T-helper 1 cell (primary cell): ENCODE measurements around the gene ADCY5.
"Not testable (repeated sequence)": the region's sequence is repeated elsewhere in the genome, so short reads cannot be mapped to it uniquely, and the experiment has no call there.

Experiments used
- DNase-seq, 5 donors: peaks; one replicate each; pipeline ENCODE4 v3.0.0-alpha.2; 2012 to 2020

The ADCY5 gene

DNA sequence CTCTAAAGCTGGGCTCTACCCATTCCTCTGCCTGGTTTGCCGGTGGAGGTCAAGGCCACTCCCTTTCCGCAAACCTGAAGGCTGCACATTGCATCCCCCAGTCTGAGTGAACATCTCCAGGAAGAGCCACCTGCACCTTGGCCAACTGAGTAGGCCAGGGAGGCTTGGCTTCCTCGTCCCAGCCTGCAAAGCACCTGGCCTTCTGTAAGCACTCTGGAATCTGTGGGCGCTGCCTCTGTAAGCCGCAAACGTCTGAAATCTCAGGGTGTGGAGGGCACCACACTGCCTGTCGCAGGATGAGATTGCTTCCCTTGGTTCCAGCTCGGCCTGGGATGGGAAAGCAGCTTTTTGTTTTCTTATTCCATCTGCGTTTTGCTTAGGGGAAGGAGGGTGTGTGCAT lies 165.8 kb downstream of the ADCY5 start:
- no peak for DNase-seq

DNA sequence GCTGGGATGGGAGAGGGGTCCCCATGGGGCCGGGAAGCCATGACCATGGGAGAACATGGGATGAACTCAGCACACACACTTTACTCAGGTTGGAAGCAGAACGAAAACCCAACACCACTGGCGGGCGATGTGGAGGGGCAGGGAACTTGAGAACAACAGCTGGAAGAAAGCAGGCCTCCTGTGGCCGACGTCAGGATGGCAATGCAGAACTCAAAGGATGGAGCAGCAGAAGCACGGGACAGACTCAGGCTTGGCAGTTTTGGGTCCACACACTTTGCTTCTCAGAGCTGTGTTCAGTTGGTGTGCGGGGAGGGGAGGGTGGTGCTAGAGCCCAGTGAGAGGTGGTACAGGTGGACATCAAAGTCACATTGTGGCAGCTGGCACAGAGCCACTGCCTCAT lies 166.4 kb downstream of the ADCY5 start:
- no peak for DNase-seq

DNA sequence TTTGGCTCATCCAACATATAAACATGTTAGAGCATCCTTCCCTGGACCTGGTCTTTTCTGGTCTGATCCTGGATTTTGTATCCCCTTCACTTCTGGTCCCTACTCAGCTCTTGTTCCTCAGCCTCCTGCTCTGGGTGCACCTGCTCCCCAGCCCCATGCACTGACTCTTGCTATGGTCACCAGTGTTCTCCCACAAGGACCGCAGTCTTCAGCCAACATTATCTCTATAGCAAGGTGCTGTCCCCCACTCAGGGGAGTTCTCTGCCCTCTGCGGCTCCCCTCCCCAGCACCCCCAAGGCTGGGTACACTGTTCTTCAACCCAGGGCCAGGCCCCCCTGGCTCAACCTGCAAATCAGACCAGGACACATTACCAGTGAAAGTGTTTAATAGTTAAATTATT lies 167.0 kb downstream of the ADCY5 start:
- DNase-seq, result no peak

DNA sequence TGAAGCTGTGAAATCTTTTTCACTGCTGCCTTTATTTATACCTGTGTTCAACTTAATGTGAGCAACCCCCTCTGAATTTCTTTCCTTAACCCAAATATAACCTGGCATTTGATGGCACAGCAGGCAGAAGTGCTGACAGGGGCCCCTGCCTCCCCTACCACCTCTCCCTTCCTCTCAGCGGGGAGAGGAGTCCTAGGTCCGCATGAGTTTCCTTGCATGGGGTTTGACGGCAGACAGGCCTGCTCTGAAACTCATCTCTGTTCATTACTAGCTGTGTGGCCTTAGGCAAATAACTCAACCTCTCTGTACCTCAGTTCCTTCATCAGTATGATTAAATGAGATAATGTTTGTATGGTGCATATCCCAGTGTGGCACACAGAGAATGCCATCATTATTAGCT lies 167.5 kb downstream of the ADCY5 start:
- no peak for DNase-seq

DNA sequence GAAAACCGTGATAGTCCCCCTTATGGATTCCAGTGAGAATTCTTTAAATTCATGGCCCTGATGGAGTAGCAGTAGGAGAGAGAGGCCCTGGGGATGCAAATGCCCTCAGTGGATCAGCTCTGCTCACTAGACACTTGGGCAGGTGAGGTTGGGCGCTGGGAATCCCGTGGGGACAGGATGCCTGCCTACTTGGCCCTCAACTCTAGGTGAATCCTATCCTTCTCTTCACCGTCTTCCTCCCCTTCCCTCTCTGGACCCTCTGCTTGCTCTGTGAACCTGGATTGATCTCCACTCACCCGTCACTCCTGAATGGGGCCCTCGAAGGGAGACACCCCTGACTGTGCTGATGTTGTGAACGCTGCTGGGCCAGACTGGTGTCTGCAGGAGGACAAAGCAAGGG lies 169.8 kb downstream of the ADCY5 start:
- no peak for DNase-seq

DNA sequence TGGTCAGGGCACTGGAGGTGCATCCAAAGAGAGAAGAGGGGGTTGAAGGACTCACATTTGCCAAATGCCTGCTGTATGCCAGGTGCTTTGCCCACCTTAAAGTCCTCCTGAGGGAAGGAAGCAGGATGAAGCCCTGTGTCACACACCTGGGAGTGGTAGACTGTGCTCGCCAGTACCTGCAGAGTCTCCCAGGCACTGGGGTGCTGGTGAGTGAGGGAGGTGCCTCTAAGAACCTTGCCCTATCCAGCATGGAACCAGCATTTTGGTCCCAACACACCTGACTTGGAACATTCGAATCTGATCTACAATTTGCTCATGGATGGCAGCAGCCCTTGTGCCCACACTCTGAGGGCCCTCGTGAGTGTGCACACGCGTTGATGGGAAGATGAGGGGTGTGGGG lies 170.4 kb downstream of the ADCY5 start:
- DNase-seq, result no peak

DNA sequence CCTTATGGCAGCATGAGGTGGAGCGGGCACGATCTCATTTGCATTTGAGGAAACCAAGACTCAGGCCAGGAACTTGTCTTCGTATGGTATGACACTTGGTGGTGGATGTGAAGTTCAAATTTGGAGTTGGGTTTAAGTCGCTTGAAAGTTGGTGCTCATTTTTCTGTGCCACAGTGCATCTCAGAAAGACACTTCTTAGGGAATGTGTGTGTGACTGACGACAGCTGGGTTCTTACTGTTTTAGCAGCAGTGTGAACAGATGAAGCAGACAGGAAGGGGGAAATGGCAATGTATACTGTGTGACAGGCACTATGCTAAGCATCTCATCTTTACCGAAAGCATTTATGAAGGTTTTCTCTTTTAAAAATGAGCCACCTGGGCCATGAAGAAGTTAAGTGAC lies 171.8 kb downstream of the ADCY5 start:
- no peak for DNase-seq

DNA sequence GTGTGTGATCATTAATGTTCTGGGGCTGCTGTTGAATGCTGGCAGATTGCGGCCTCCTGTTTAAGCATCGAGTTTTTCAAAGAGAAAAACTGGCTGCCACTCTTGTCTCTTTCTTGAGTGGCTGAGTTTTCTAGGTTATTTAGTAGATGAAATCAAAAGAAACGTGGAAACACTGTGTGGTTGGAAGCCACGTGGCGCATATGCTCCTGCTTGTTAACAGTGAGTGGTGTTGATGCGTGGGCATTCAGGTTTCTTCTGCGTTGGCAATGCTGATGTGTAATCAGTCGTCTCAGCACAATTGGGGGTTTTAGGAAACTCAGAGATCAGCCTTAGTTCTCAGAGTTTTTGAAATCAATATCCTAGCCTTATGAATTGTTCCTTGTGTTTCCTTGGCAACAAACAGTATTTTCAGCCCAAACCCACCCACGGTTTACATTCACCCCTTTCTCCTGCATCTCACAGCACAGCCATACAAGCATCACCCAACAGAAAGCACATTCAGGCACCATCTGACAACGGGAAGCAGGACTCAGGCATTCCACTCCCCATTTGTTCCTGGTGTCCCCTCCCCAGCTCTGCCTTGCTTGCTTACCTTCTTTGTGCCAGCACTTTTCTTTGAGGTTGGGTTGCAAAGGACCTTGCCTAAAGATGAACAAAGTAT lies 172.4 kb downstream of the ADCY5 start:
- no peak for DNase-seq

DNA sequence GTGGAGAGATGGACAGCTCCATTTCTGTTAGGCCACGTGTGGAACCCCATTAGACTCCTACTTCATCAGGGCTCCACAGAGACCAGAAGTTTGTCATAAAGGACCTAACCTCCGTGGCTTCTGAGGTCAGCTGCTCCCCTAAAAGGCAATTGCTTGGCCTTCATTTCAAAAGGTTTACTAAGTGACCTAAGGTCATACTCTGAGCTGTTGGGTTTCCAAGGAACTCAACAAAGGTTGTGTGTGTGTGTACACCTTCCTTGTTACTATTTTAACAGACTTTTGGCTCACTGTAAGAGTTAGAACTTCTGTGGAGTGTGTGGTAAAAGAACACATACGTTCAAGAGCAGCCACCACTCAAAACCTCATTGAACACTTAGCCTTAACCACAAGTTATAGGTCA lies 173.2 kb downstream of the ADCY5 start:
- no peak for DNase-seq

DNA sequence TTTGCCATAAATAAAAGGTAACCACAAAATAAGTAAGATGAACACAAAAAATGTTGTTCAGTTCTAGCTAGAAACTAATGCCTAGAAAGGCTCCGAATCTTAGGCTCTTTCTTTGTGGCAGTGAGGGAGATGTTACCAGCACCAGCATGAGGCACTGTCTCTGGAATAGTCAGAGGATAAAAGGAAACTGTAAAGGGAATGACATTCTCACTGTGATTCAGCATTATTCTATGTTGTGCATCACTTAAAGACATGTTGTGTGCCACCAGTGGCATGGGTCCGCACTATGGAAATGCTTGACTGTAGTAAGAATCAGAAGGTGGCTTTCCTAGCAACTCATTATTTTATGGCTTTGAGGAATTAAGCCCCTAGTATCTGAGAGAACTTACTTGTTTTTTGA lies 176.3 kb downstream of the ADCY5 start:
- DNase-seq, result no peak

DNA sequence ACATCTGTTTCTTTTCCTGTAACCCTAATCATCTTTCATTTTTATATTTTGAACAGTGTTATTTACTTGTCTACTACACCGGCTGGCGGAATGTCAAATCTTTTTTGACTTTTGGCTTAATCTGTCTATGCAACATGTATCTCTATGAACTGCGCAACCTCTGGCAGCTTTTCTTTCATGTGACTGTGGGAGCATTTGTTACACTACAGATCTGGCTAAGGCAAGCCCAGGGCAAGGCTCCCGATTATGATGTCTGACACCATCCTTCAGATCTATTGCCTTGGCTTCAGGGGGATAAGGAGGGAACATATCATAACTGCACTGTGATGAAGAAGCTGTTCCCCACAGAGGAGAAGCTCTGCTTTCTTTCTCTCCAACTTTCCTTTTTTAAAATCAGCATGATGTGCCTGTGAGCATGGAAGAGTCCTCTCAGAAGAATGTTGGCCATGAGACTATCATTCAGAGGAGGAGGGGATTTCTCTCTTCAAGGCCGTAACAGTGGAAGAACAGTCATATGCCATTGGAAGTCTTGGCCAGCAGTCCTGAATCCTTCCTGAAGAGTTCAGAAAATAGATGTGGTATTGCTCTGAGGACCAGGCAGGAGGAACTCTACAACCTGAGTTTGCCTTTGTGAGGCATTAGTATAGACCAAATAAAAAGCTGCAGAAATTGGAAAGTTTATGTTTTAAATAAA lies 177.3 kb downstream of the ADCY5 start:
- DNase-seq, result no peak

DNA sequence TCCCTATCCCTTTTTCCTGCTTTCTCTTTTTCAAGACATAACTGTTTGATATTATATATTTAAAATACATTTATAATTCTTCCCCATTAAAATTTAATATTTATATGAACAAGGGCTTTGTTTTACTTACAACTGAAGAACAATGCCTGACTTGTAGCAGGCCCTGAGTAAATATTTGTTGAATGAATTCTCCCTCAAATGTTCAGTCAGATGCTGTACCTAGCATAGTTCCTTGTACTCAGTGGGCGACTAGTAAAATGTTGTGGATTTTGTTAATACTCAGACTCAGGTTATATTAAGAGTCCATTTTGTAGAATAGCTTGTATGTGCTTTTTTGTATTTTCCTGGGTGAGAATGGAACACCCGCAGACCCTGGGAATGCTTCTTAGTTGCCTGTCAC lies 178.1 kb downstream of the ADCY5 start:
- no peak for DNase-seq

DNA sequence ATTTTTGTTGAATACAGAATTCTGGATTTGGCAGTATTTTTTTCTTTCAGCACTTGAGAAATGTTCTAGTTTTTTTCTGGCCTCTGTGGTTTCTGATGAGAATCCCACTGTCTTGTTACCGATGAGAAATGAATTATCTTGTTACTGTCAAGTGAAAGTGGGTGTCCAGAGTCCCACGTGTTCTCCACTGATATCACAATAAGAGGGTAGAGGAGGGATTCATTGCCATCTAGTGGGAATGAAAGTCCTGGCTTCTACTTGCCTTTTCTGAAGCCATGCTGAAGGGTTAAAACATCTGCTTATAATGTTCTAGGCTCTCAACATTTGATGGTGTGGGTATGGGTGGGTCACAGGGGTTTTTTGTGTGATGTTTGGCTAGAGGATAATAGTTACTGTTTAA lies 181.1 kb downstream of the ADCY5 start:
- DNase-seq, result no peak

DNA sequence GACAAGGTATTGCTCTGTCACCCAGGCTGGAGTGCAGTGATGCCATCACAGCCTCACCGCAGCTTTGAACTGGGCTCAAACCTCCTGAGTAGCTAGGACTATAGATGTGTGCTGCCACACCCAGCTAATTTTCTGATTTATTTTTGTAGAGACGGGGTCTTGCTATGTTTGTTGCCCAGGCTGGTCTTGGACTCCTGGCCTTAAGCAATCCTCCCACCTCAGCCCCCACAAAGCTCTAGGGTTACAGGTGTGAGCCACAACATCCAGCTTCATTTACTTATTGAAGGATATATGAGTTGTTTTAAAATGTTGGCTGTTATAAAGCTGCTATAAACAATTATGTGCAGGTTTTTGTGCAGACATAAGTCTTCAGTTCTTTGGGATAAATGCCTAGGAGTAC lies 184.9 kb downstream of the ADCY5 start:
- no peak for DNase-seq

DNA sequence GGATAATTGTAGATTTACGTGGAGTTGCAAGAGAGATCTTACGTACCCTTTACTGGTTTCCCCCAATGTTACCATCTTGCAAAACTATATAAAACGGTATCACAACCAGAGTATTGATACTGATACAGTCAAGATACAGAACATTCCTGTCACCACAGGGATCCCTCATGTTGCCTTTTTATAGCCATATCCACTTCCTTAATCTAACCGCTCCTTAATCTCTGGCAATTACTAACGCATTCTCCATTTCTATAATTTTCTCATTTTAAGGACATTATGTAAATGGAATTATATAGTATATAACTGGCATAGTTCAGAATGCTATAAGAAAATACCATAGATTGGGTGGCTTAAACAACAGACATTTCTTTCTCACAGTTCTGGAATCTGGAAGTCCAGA lies 186.0 kb downstream of the ADCY5 start:
- no peak for DNase-seq

DNA sequence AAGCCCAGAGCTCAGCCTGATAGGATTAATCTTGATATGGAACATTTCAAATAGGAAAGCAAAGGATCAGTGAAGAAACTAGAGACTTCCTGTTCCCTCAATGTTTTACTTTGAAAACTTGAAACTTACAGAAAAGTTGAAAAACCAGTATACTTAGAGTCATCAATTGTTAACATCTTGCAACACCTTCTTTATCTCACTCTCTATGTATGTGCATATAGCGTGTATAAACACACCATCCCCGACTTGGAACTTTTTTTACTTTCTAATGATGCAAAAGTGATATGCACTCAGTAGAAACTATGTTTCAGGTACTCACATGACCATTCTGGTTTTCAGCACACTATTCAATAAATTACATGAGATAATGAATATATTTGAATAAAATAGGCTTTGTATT lies 186.7 kb downstream of the ADCY5 start:
- no peak for DNase-seq

DNA sequence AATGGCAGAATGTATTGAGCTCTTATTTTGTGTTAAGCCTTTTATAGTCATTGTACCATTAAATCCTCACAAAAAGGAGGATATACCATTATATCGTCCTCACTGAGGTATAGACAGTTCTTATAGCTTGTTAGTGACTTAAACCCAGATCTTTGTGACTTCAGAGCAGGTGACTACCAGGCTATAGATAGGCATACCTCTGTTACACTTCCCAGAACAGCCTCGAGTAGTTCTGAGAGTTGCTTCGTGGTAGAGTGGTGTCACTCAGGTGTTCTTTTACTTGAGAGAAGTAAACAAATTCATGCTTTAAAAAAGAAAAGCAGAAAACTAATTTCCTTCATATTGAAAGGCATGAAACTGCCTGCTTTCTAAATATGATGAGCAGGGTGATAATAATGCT lies 187.2 kb downstream of the ADCY5 start:
- peak in 1 of 5 donors; percentile 22 for DNase-seq

DNA sequence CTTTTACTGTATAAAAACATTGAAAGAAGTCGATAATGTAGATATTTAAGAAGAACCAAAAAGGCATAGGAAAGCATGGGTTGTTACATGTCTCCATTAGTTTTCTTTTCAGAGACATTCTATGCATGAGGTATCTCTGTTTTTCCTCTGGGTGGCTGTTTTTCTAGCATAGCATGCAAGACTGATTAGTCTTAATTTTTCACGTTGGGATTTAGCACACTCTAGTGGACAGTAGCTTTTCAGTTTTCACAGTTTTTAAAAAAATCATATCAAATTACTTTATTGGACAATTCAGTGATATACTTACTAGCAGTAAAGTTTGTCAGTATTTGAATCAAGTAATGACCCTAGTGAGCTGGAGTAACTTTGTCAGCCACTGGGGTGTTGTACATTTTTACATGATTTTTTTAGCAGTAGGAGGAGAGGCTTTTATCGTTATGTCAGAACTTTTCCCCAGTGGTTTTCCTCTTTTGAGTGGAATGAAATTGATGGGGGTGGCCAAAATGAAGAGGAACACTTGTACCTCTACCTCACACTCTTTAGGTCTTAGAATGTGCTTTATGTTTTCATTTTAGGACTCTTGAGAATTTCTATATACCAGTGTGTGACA lies 190.0 kb downstream of the ADCY5 start:
- DNase-seq, result peak in 1 of 5 donors; percentile 14

DNA sequence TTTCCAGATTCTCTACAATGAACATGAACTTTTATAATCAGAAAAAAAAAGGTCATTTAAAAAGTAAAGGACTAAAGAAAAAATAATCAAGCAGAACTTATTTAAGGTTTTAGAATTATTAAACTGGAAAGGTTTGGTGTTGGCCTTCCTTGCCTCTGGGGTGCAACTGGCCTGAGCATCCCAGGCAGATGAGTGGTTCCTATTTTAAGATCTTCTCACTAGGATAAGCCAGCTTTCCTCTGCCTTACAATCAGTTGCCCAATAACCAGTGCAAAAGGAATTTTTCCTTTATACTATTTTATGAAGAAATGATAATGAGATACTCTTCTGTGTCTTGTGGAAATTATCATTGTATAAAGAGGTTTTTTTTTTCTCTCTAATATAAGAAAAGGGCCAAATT lies 190.5 kb downstream of the ADCY5 start:
- DNase-seq, result no peak

DNA sequence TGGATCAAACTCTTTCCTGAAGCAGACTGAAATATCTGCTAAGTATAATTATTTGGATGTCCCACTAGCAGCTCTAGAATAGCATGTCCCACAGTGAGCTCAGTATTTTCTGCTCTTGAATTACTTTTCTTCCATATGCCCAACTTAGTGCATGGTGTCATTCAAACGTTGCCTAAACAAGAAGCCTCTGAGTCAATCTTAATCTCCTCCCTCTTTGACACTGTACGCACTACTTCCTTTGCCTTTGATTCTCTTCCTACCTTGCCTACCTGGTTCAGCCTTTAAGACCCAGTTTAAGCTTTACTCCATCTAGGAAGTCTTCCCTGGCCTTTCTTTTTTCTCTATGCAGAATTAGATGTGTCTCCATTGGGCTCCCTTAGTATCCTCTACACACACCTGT lies 192.6 kb downstream of the ADCY5 start:
- DNase-seq, result no peak

DNA sequence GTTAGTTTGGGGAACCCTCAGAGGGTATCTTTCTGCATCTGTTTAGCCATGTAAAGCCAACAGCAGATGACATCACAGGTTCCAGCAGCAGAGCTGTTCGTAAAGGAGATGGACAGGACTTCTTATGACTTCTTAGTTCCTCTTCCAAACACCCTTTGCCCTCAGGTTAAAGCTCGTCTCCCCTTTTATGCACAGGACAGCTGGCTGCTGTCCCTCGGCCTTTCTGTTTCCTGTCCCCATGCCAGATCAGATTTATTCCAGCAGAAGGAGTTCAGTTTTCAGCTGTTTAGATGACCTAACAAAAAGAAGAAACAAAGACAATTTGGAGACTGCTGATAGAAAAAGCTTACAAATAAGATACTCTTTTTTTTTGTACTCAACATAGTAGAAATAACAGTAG lies 202.0 kb downstream of the ADCY5 start:
- no peak for DNase-seq

DNA sequence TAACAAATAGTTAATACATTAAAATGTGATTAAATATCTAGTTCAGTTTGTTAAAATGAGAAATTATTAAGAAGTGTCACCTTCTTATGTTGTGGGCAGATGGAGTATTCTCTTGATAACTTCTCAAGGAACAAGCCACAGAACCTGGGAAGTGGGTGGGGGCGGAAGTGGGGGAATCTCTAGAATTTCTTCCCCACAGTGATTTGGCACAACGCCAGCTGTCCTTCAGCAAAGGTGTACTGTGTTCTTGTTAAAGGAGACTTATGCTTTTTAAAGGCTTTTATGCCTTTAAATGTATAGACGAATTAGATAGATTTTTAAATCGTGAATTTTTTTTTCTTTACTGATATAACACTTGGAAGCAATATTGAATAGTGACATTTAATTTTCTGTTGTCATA lies 204.8 kb downstream of the ADCY5 start:
- DNase-seq, result peak in 3 of 5 donors; percentile 2 to 12 (median 10)

DNA sequence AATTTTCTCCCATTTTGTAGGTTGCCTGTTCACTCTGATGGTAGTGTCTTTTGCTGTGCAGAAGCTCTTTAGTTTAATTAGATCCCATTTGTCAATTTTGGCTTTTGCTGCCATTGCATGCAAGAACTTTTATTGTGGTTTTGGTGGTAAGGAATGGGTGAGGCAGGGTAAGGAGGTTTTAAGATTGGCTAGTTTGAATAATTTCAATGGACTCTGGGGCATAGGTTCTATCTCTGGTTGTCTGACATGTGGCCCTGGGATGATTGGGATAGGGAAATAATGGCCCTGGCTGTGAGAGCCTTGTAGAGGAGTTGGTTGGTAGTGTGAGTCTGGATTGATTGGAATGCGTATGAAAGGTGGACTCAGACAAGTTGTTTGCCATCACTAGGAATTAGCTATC lies 209.1 kb downstream of the ADCY5 start:
- no peak for DNase-seq

DNA sequence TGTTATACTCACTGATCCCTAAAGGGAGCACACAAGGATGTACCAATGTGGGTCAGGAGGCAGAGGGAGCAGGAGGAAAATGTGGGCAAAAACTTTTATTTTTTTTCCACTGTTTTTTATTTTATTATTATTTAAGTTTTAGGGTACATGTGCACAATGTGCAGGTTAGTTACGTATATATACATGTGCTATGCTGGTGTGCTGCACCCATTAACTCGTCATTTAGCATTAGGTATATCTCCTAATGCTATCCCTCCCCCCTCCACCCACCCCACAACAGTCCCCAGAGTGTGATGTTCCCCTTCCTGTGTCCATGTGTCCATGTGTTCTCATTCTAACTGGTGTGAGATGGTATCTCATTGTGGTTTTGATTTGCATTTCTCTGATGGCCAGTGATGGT lies 209.7 kb downstream of the ADCY5 start:
- not testable (repeated sequence) for DNase-seq

DNA sequence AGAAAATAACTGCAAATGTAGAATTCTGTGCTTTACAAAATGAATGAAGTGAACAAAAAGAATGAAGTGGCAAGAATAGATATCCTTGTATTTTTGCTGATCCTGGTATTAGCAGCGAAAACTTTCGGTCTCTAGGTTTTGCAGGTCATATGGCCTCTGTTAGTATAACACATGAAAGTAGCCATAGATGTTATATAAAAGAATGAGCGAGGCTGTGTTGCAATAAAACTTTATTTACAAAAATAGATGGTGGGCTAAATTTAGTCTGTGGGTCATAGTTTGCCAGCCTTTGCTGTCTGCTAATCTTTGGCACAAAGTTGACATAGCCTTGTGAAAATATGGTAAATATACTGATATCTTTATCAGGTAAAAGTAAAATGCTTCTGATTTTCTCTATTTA lies 212.0 kb downstream of the ADCY5 start:
- no peak for DNase-seq
